ENCODE measurements around the gene KCND2.
"Not testable (repeated sequence)": the region's sequence is repeated elsewhere in the genome, so short reads cannot be mapped to it uniquely, and the experiment has no call there.

Gene KCND2

GRCh38 chr7:120775755-120776154, 502.8 kb downstream of the KCND2 start:
- DNase-seq: no peak

DNA sequence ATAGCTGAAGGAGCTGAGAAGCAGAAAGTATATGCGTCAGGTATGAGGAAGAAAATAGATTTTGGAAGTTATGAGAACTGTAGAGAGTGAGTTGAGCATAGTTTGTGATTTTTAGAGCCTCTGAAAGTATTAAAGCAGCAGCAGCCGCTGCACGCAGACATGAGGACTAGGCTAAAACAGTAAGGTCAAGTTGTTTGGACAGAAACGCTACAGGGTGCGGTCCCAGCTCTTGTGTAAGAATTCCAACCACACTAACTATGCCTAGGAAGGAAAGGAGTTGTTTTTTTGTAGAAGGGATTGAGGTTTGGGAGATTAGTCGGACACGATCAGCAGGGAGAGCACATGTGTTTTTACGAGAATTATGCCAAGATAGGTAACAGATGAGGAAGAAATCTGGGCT, 506.1 kb downstream of the KCND2 start:
- not testable (repeated sequence) for DNase-seq

DNA sequence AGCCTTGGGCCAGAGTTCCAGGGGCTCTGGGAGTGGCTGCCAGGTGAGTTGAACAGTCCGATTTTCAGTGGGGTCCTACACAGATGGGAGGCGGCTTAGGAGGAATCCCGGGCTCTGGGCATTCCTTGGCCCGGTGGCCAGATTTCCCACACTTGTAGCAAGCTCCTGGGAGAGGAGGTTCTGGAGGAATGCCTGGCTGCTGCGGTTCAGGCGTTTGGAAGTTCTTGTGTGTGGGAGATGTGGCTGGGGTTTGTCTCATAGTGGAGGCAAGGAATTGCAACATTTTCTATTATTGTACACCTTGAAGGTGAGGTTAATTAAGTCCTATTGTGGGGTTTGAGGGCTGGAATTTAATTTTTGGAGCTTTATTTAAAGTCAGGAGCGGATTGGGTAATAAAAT, 507.5 kb downstream of the KCND2 start:
- DNase-seq: not testable (repeated sequence)

GRCh38 chr7:120780938-120781337, 508.0 kb downstream of the KCND2 start:
- no peak for DNase-seq

DNA sequence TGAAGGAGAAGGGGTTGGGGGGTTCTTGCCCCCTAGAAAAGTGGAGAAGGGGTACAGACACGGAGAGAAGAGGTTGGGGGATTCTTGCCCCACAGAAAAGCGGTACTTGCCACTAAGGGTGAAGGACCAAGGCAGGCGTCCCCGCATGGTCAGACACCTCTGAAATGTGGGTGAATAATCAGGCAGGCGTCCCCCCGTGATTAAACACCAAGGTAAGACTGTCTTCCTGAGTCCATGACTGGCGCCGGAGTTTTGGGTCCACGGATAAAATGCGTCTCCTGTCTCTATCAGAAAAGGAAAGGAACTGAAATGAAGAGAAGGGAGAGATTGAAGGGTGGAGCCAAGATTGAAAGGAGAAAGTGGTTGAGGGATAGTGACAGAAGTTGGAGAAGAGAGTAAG, 508.9 kb downstream of the KCND2 start:
- DNase-seq: not testable (repeated sequence)

GRCh38 chr7:120783273-120783672, 510.3 kb downstream of the KCND2 start:
- DNase-seq: no peak

DNA sequence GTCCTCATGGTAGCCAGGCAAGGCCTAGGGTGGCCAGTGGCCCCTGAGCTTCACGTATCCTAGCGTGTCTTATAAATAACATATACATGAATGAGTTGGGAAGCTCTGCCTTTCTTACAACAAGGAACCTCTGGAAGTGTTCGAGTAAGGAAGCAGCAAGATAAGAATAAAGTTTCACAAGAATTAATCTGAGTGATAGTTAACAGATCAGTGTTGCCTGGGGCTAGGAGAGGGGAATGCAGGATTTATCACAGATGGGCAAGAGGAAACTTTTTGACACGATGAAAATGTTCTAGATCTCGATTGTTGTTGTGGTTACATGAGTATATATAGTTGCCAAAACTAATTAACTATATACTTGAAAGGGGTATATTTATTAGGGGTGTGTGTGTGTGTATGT, 510.7 kb downstream of the KCND2 start:
- DNase-seq: no peak

DNA sequence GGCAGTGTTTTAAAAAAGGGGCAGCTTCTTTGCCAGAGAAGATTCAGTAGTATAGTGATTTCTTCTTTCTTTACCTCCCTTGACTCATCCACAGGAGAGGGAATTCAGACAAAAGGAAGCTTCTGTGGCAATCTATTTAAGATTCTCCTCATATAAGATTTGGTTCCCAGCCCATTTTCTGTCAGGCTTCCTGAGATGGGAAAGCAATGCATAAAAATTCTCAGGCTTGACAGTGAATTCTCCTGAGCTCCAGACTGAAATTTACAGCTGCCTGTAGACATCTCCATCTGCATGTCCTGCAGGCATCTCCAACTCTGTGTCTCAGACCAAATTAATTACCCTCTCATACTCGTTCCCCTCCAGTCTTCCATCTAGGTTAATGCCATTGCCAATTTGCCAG, 512.1 kb downstream of the KCND2 start:
- no peak for DNase-seq

DNA sequence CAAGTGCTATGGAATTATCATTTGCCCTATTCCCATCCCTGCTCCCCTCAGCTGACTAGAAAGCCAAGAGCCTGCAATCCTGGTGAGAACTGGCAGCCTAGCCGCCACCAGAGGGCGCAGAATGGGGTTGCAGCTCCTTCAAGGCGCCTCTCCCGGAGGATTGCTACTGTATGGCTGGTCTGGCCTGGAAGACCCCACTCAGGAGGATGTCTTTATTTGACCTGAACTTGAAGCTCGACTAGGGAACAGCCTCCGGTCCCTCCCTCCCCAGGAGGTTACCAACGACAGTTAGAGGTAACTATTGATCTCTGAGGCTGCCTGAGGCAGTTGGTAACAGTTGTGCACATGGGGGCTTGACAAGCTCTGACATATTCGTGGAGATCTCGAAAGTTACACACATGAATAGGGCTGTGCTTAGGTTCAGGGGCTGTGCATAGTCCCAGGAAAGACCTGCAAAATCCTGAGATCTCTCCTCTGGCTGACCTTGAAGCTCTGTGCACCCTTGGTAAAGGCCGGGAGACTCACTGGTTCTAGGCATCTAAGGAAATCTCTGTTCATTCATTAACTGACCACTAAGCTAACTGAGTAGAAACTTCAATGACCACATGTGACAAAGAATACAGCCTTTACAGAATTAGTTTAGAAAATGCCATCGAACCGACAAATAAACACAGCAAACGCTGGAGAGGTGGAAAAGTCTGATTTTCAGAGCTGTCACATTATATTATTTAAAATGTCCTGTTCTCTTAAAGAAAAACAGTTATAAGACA, 519.3 kb downstream of the KCND2 start:
- DNase-seq: peak; percentile 37 to 85

GRCh38 chr7:120792861-120793130, 519.8 kb downstream of the KCND2 start:
- DNase-seq: no peak

GRCh38 chr7:120793213-120793936, 520.4 kb downstream of the KCND2 start:
- no peak for DNase-seq

GRCh38 chr7:120794106-120794729, 521.2 kb downstream of the KCND2 start:
- no peak for DNase-seq

- no peak for DNase-seq
Observed at GRCh38 chr7:120797026-120797645, 524.2 kb downstream of the KCND2 start.

- no peak for DNase-seq
Observed at GRCh38 chr7:120799147-120799546, 526.2 kb downstream of the KCND2 start.
